Body of pancreas (tissue), 4 donors: ENCODE results near the gene ECEL1. TPM values are rescaled to one million over a fixed set of nuclear protein-coding genes. Genes with fewer than 3 reads are reported as not detected.
A peak's percentile ranks its signal among the peaks of the same experiment; 100 is the strongest.

Source experiments
- ATAC-seq: fragments of 150-250 bp; one replicate; pipeline ENCODE4 v1.9.1; 2016
- DNase-seq, 4 donors: peaks; one replicate each; pipeline ENCODE4 v3.0.0-alpha.2; 2019
- H3K27ac ChIP-seq, 4 donors: fragments of 200-600 bp; sonication (generic); 1 replicate in 3 of 4; 2 replicates in 1 of 4; pipeline versions ENCODE4 v1.5.1 to v1.6.1; 2016 to 2019; ENCODE audit warnings: mild to moderate bottlenecking in 1 of 4, mixed read lengths in 1 of 4, moderate library complexity in 1 of 4
- H3K27me3 ChIP-seq, 2 donors: fragments of 200-600 bp; sonication (generic); one replicate each; pipeline ENCODE4 v1.6.0; 2016; ENCODE audit warnings: mild to moderate bottlenecking in 1 of 2
- H3K36me3 ChIP-seq, 2 donors: fragments of 200-600 bp; sonication (generic); replicated peaks in 1 of 2; 2 replicates each; pipeline ENCODE4 v1.5.1; 2016; ENCODE audit warnings: low read depth in 2 of 2; ENCODE audit not compliant: insufficient read depth in 1 of 2
- H3K4me1 ChIP-seq: fragments of 200-600 bp; sonication (generic); one replicate; pipeline ENCODE4 v1.6.0; 2016
- H3K4me3 ChIP-seq, 2 donors: fragments of 200-600 bp; sonication (generic); 1 replicate in 1 of 2; 2 replicates in 1 of 2; pipeline ENCODE4 v1.5.1; 2016 to 2019
- H3K9me3 ChIP-seq, 3 donors: fragments of 200-600 bp; sonication (generic); 1 replicate in 2 of 3; 2 replicates in 1 of 3; pipeline ENCODE4 v1.5.1; 2016
- POLR2A ChIP-seq, 3 donors: fragments of 450-650 bp; IDR thresholded peaks; one replicate each; pipeline ENCODE4 v1.6.1; 2016; ENCODE audit warnings: antibody characterized with exemption in 3 of 3, mild to moderate bottlenecking in 2 of 3
- WGBS, 2 donors: methylation state at CpG; one replicate each; pipeline ENCODE4 v1.1.5; 2017; 5-methylcytosine and 5-hydroxymethylcytosine counted together
- intact Hi-C: fragments of 100-400 bp; cut with DNase I; formaldehyde crosslinking; loops from one replicate; pipeline ENCODE4 v1.15.1; 2023
- total RNA-seq, 2 donors: library from RNA; depleted of rRNA; stranded (reverse); fragments of >200 nt; gene quantifications; one replicate each; pipeline ENCODE4 v1.1.0, GENCODE V29; 2016
- TF ChIP-seq, protein P1 (sequence below), 7 experiments: fragments of 450-650 bp in 4 of 7; fragments of 200-600 bp in 3 of 7; sonication (generic) in 3 of 7; IDR thresholded peaks; one replicate each; pipeline ENCODE4 v1.5.1; 2016 to 2019; ENCODE audit warnings: antibody characterized with exemption in 7 of 7

The ECEL1 gene
- total RNA-seq, 2 donors from 2014 or later = 0.26 TPM; not detected in 1

DNA sequence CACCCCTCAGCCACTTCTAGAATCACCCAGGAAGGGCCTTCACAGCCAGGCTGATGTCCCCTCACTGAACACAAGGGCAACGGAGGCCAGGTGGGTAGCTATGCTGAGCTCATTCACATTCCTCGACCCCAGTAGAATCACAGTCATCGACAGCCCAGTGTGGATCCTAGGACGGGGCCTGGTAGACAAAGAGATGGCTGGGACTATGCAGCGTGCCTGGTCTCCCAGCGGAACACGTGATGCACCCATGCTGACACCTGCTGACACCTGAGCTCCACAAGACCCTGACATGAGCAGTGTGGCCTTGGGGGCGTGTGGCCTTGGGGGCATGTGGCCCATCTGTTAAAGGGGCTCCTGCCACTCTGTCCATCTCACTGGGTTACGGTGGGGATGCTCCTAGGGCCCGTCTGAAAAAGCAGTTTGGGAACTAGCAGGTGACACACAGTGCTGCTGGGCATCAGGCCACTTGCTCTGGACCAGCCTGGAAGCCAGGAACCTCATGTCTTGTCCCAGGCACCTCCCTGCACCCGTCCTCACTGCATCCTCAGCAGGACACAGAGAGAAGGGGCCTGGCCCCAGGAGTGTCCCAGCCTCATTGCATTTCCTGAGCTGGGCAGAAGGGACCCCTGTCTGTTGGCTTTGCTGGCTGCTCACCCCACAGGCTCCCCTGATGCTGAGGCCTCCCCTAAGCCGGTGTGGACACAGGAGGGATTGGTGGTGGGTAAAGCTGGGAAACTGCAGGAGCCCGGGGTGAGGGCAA is 9.7 kb downstream of the ECEL1 start:
- no peak overlapping the region for H3K4me3 ChIP-seq
- H3K36me3 ChIP-seq = no peaks in the 10 kb centered on the region
- DNase-seq (peak in 1 of 4 donors; percentile 2), ATAC-seq (no peak)
- TF ChIP-seq, protein P1, sequence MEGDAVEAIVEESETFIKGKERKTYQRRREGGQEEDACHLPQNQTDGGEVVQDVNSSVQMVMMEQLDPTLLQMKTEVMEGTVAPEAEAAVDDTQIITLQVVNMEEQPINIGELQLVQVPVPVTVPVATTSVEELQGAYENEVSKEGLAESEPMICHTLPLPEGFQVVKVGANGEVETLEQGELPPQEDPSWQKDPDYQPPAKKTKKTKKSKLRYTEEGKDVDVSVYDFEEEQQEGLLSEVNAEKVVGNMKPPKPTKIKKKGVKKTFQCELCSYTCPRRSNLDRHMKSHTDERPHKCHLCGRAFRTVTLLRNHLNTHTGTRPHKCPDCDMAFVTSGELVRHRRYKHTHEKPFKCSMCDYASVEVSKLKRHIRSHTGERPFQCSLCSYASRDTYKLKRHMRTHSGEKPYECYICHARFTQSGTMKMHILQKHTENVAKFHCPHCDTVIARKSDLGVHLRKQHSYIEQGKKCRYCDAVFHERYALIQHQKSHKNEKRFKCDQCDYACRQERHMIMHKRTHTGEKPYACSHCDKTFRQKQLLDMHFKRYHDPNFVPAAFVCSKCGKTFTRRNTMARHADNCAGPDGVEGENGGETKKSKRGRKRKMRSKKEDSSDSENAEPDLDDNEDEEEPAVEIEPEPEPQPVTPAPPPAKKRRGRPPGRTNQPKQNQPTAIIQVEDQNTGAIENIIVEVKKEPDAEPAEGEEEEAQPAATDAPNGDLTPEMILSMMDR (IDR thresholded peaks at IDR 0.05) = no peak
- no peak for TF ChIP-seq POLR2A (IDR thresholded peaks at IDR 0.05)
- H3K27me3 ChIP-seq = no peaks in the 10 kb centered on the region
- H3K27ac ChIP-seq = no peak overlapping the region
- no peaks in the 10 kb centered on the region for H3K9me3 ChIP-seq
- 73 to 79% methylated on average over 3 to 13 of the region's 13 CpGs for WGBS, 2 donors
- no peaks in the 10 kb centered on the region for H3K4me1 ChIP-seq
- intact Hi-C loops = no loop called here

DNA sequence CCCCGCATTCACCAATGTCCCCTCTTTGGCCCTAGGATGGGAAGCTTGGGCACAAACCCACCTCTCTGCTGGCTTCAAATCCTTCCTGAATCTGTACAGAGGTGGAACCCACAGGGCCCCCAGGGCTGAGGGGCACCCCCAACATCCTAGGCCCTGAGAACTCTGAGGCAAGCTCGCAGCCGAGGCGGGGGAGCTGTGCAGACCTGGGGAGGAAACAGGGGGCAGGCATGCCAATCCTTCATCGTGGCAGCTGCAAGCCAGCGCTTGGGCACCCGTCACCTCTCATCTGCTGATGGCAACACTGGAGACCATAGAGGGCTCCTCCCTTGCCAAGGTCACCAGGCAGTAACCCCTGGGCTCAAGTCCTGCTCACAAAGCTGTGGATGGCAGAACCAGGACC is 10.8 kb downstream of the ECEL1 start:
- 82 to 91% methylated on average over 5 to 7 of the region's 7 CpGs for WGBS, 2 donors
- intact Hi-C loops = no loop called here
- Histone ChIP-seq H3K9me3 (no peaks in the 10 kb centered on the region), H3K36me3 (no peaks in the 10 kb centered on the region), H3K4me1 (no peaks in the 10 kb centered on the region), H3K4me3 (no peak overlapping the region), H3K27me3 (no peaks in the 10 kb centered on the region), H3K27ac (no peak overlapping the region)
- ATAC-seq (no peak), DNase-seq (peak in 2 of 4 donors; percentile 1)
- TF ChIP-seq, protein P1 (IDR thresholded peaks at IDR 0.05) = no peak
- no peak for TF ChIP-seq POLR2A (IDR thresholded peaks at IDR 0.05)

DNA sequence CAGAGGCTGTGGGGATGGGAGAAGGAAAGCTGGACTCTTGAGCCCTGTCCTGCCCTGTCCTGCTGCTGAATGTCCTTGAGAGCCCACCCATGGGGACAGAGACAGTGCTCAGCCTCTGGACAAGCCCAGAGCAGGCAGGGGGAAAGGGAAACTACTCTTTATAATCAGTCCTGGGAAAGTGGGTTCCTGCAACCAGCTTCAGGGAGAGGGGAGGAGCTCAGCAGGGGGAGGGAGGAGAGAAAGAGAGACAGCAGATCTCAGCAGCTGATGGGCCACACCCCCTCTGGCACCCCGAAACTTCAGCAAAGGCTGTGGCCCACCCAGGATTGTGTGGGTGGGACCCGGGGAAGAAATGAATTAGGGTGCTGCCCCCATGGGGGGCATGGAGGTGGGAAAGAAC is 11.6 kb downstream of the ECEL1 start:
- no peak overlapping the region for H3K27ac ChIP-seq
- intact Hi-C loops = no loop called here
- H3K4me1 ChIP-seq = no peaks in the 10 kb centered on the region
- DNase-seq (peak in 2 of 4 donors; percentile 0), ATAC-seq (no peak)
- no peak for TF ChIP-seq POLR2A (IDR thresholded peaks at IDR 0.05)
- TF ChIP-seq, protein P1 (IDR thresholded peaks at IDR 0.05) = no peak
- WGBS, 2 donors = 52 to 73% methylated on average over 2 of the region's 2 CpGs
- H3K4me3 ChIP-seq = no peak overlapping the region
- no peaks in the 10 kb centered on the region for H3K27me3 ChIP-seq
- no peaks in the 10 kb centered on the region for H3K9me3 ChIP-seq
- H3K36me3 ChIP-seq = no peaks in the 10 kb centered on the region

DNA sequence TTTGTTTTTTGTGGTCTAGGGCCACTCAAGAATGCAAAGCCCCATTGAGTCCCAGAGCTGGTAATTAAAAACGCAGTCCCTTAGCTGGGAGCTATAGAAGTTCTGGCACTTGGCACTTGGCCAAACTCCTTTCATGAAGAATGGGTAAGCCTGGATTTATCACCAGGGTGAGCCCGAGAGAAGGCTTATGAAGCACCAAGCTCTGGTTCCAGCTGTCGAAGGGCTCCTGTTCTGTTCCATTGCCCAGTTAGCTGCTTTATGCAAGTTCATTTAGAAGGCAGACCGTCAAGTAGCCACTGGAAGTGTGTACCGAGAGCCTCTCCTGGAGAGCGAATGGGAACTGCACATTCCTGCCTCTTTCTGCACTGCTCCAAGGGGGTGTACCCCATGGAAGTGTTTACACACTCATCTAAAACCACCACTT is 14.2 kb downstream of the ECEL1 start:
- TF ChIP-seq, protein P1 (IDR thresholded peaks at IDR 0.05) = no peak
- no peak for TF ChIP-seq POLR2A (IDR thresholded peaks at IDR 0.05)
- no peak overlapping the region for H3K27ac ChIP-seq
- no peaks in the 10 kb centered on the region for H3K36me3 ChIP-seq
- intact Hi-C loops = no loop called here
- DNase-seq (peak in 1 of 4 donors; percentile 18), ATAC-seq (no peak)
- WGBS, 2 donors = 41 to 48% methylated on average over 6 of the region's 6 CpGs
- no peaks in the 10 kb centered on the region for H3K9me3 ChIP-seq
- H3K4me3 ChIP-seq = no peak overlapping the region
- H3K4me1 ChIP-seq = no peaks in the 10 kb centered on the region
- no peaks in the 10 kb centered on the region for H3K27me3 ChIP-seq

DNA sequence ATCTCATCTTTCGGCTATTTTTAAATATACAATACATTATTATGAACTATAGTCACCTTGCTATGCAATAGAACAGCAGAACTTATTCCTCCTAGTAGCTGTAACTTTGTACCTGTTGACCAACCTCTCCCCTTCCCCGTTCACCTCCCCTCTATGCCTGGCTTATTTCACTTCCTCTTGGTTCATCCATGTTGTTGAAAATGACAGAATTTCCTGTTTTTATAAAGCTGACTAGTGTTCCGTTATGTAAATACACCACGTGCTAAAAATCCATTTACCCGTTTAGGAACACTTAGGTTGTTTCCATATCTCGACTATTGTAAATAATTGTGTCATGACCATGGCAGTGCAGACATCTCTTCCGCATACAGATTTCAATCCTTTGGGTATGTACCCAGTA is 21.4 kb downstream of the ECEL1 start:
- ATAC-seq (no peak), DNase-seq (no peak)
- TF ChIP-seq, protein P1 (IDR thresholded peaks at IDR 0.05) = no peak
- no peak for TF ChIP-seq POLR2A (IDR thresholded peaks at IDR 0.05)
- Histone ChIP-seq H3K4me3 (no peak overlapping the region), H3K9me3 (no peaks in the 10 kb centered on the region), H3K4me1 (no peaks in the 10 kb centered on the region), H3K27me3 (no peaks in the 10 kb centered on the region), H3K36me3 (no peaks in the 10 kb centered on the region), H3K27ac (no peak overlapping the region)
- intact Hi-C loops = no loop called here
- WGBS, 2 donors = 44 to 57% methylated on average over 7 of the region's 7 CpGs
